Right lobe of liver (tissue), 6 donors: Measurements from ENCODE around the gene TSPAN2. TPM values are rescaled to one million over a fixed set of nuclear protein-coding genes. Genes with fewer than 3 reads are reported as not detected.

ENCODE experiments used
- ATAC-seq, 4 donors: fragments of 200-7000 bp; cut with Tn5 transposase; one replicate each; pipeline ENCODE4 v1.9.1; 2020; ENCODE audit warnings: mild to moderate bottlenecking in 4 of 4, moderate library complexity in 4 of 4
- DNase-seq, 3 donors: peaks; one replicate each; pipeline ENCODE4 v3.0.0-alpha.2; 2020
- H3K27ac ChIP-seq, 3 donors: fragments of 200-600 bp; one replicate each; pipeline ENCODE4 v1.8.0; 2022
- H3K27me3 ChIP-seq, 2 donors: fragments of 200-600 bp; one replicate each; pipeline ENCODE4 v1.8.0; 2022
- H3K36me3 ChIP-seq, 4 donors: fragments of 200-600 bp; sonication (generic) in 1 of 4; one replicate each; pipeline versions ENCODE4 v1.5.1 to v1.8.0; 2017 to 2022; ENCODE audit warnings: control low read depth in 1 of 4
- H3K4me1 ChIP-seq, 4 donors: fragments of 200-600 bp; sonication (generic) in 1 of 4; one replicate each; pipeline versions ENCODE4 v1.5.1 to v1.8.0; 2017 to 2022; ENCODE audit warnings: control low read depth in 1 of 4
- H3K4me3 ChIP-seq, 3 donors: fragments of 200-600 bp; one replicate each; pipeline ENCODE4 v1.8.0; 2022
- H3K9me3 ChIP-seq, 4 donors: fragments of 200-600 bp; sonication (generic) in 1 of 4; one replicate each; pipeline versions ENCODE4 v1.5.1 to v1.8.0; 2017 to 2022; ENCODE audit warnings: control low read depth in 1 of 4
- CTCF ChIP-seq, 4 donors: fragments of 200-600 bp in 3 of 4; fragments of 450-650 bp in 1 of 4; IDR thresholded peaks; one replicate each; pipeline versions ENCODE4 v1.5.1 to v1.8.0; 2016 to 2022; ENCODE audit warnings: antibody characterized with exemption in 4 of 4, mild to moderate bottlenecking in 2 of 4
- POLR2A ChIP-seq: fragments of 450-650 bp; IDR thresholded peaks from one replicate; pipeline ENCODE4 v1.6.1; 2017; ENCODE audit warnings: antibody characterized with exemption, mild to moderate bottlenecking
- whole genome bisulfite sequencing: methylation state at CpG from one replicate; pipeline ENCODE4 v1.1.6; 2018; ENCODE audit warnings: low coverage, low lambda C conversion rate; ENCODE audit not compliant: insufficient coverage; ENCODE audit errors: missing lambda C conversion rate; 5-methylcytosine and 5-hydroxymethylcytosine counted together
- intact Hi-C, 2 donors: fragments of 100-400 bp; cut with DNase I; formaldehyde crosslinking; loops; one replicate each; pipeline versions ENCODE4 v1.11.2 to v1.14.1; 2022
- total RNA-seq, 6 experiments: library from RNA; depleted of rRNA in 2 of 6; stranded (reverse); fragments of >200 nt in 2 of 6; fragmentation: NEBNext Ultra II Directional in 3 of 6; extraction: Animal tissue kit (Norgen Biotek cat#: 25700) in 3 of 6; gene quantifications; one replicate each; pipeline versions ENCODE4 v1.1.0 to v1.2.4, GENCODE V29; 2016 to 2023
- donor health status: DM: no; HTN: yes; CAD: no.
- donor health status: DM: no; HTN: no; CAD: no.
- donor health status: DM: no; HTN: no; CAD: no.
- donor health status: DM: no; HTN: yes; CAD: no.
- donor health status: DM: no; HTN: yes; CAD: no.

The TSPAN2 gene
- total RNA-seq, 6 experiments from 2014 or later, result 0.35 to 0.55 (median 0.42) TPM; not detected in 2

GRCh38 chr1:115114308-115114707 is 25.0 kb upstream of the TSPAN2 start:
- Histone ChIP-seq H3K27me3 (no peaks in the 10 kb centered on the region), H3K4me1 (no peaks in the 10 kb centered on the region), H3K36me3 (no peaks in the 10 kb centered on the region), H3K4me3 (no peak overlapping the region), H3K9me3 (no peaks in the 10 kb centered on the region), H3K27ac (no peak overlapping the region)
- TF ChIP-seq CTCF (IDR thresholded peaks at IDR 0.05), result no peak
- no peak for TF ChIP-seq POLR2A
- ATAC-seq (peak in 1 of 4 donors; percentile 39), DNase-seq (peak in 1 of 3 donors; percentile 29)
- intact Hi-C loops, result loop anchor here in 1 of 2 donors (10.0 kb wide), 1 partner anchor 130 kb away; no protein-coding TSS in a partner anchor
- WGBS, result 23% methylated on average over 3 of the region's 3 CpGs

- intact Hi-C loops, result loop anchor here in 1 of 2 donors (10.0 kb wide), 1 partner anchor 129 kb away; no protein-coding TSS in a partner anchor
- Histone ChIP-seq H3K4me1 (no peaks in the 10 kb centered on the region), H3K36me3 (no peaks in the 10 kb centered on the region), H3K4me3 (no peak overlapping the region), H3K27me3 (no peaks in the 10 kb centered on the region), H3K27ac (no peak overlapping the region), H3K9me3 (no peaks in the 10 kb centered on the region)
- DNase-seq (no peak), ATAC-seq (no peak)
- WGBS, result no CpG with 5 or more reads among the region's 4 CpGs
- TF ChIP-seq POLR2A (no peak), CTCF (IDR thresholded peaks at IDR 0.05) (no peak)
Observed at GRCh38 chr1:115113766-115114165, 24.5 kb upstream of the TSPAN2 start.

- WGBS, result 18% methylated on average over 13 of the region's 18 CpGs
- intact Hi-C loops, result loop anchor here in 1 of 2 donors (10.0 kb wide), 1 partner anchor 128 kb away; no protein-coding TSS in a partner anchor
- ATAC-seq (peak; percentile 57 to 80 (median 68)), DNase-seq (peak in 2 of 3 donors; percentile 39 to 55)
- Histone ChIP-seq H3K9me3 (no peaks in the 10 kb centered on the region), H3K36me3 (no peaks in the 10 kb centered on the region), H3K4me3 (no peak overlapping the region), H3K27ac (no peak overlapping the region), H3K27me3 (no peaks in the 10 kb centered on the region), H3K4me1 (no peaks in the 10 kb centered on the region)
- peak; percentile 75 to 93 (median 91) for TF ChIP-seq CTCF (IDR thresholded peaks at IDR 0.05)
- TF ChIP-seq POLR2A, result no peak
Observed at GRCh38 chr1:115112496-115113375, 23.4 kb upstream of the TSPAN2 start.

- DNase-seq, result no peak
- TF ChIP-seq POLR2A, result no peak
- no peak for TF ChIP-seq CTCF (IDR thresholded peaks at IDR 0.05)
- Histone ChIP-seq H3K27me3 (no peaks in the 10 kb centered on the region), H3K36me3 (no peaks in the 10 kb centered on the region), H3K4me3 (no peak overlapping the region), H3K27ac (no peak overlapping the region), H3K4me1 (no peaks in the 10 kb centered on the region), H3K9me3 (no peaks in the 10 kb centered on the region)
- intact Hi-C loops, result no loop called here
- ATAC-seq, result peak; percentile 47 to 80 (median 61)
- 62% methylated on average over 5 of the region's 5 CpGs for WGBS
Observed at GRCh38 chr1:115107516-115108260, 18.4 kb upstream of the TSPAN2 start.
